Lung (tissue), 12 donors: ENCODE measurements around the gene NSUN4. TPM values are rescaled to one million over a fixed set of nuclear protein-coding genes. Genes with fewer than 3 reads are reported as not detected.
"Not testable (repeated sequence)": the region's sequence is repeated elsewhere in the genome, so short reads cannot be mapped to it uniquely, and the experiment has no call there.

ENCODE experiments used
- ATAC-seq: fragments of 200-7000 bp; cut with Tn5 transposase; one replicate; pipeline ENCODE4 v1.9.1; 2020; ENCODE audit warnings: moderate number of reproducible peaks; ENCODE audit not compliant: insufficient read depth, low FRiP score
- DNase-seq, 3 donors: peaks; one replicate each; pipeline ENCODE4 v3.0.0-alpha.2; 2013 to 2017
- H3K27ac ChIP-seq, 2 donors: one replicate each; pipeline ENCODE4 v1.5.1; 2013; ENCODE audit warnings: mild to moderate bottlenecking in 2 of 2, moderate library complexity in 2 of 2, control low read depth in 1 of 2, inconsistent platforms in 1 of 2, low read depth in 1 of 2, low read length in 1 of 2
- H3K27me3 ChIP-seq, 3 donors: one replicate each; pipeline ENCODE4 v1.5.1; 2013; ENCODE audit warnings: low read length in 2 of 3; ENCODE audit not compliant: control insufficient read depth in 3 of 3, insufficient read depth in 3 of 3
- H3K36me3 ChIP-seq, 4 donors: one replicate each; pipeline ENCODE4 v1.5.1; 2013; ENCODE audit warnings: low read length in 4 of 4, mild to moderate bottlenecking in 1 of 4, moderate library complexity in 1 of 4; ENCODE audit not compliant: control insufficient read depth in 4 of 4, insufficient read depth in 4 of 4
- H3K4me1 ChIP-seq, 5 donors: one replicate each; pipeline ENCODE4 v1.5.1; 2013; ENCODE audit warnings: low read length in 5 of 5, mild to moderate bottlenecking in 2 of 5, moderate library complexity in 1 of 5; ENCODE audit not compliant: control insufficient read depth in 5 of 5, insufficient read depth in 5 of 5
- H3K4me3 ChIP-seq: one replicate; pipeline ENCODE4 v1.5.1; 2013; ENCODE audit warnings: mild to moderate bottlenecking, control low read depth, moderate library complexity
- H3K9ac ChIP-seq, 2 donors: one replicate each; pipeline ENCODE4 v1.5.1; 2013; ENCODE audit warnings: low read length in 2 of 2, control low read depth in 1 of 2; ENCODE audit not compliant: insufficient read depth in 1 of 2
- H3K9me3 ChIP-seq, 4 donors: one replicate each; pipeline ENCODE4 v1.5.1; 2013; ENCODE audit warnings: low read length in 3 of 4, mild to moderate bottlenecking in 1 of 4, moderate library complexity in 1 of 4; ENCODE audit not compliant: control insufficient read depth in 4 of 4, insufficient read depth in 3 of 4
- WGBS, 2 donors: extraction: QIAGEN DNeasy Blood & Tissue Kit; methylation state at CpG; one replicate each; pipeline ENCODE4 v1.1.7; 2013; 5-methylcytosine and 5-hydroxymethylcytosine counted together
- polyA plus RNA-seq, 2 donors: library from polyadenylated mRNA; stranded (reverse); fragments of 200-250 nt; gene quantifications; one replicate each; pipeline ENCODE4 v1.2.1, GENCODE V29; 2013
- total RNA-seq, 2 donors: library from RNA; depleted of rRNA in 1 of 2; stranded (reverse); fragments of >200 nt in 1 of 2; gene quantifications; one replicate each; pipeline ENCODE4 v1.2.1, GENCODE V29; 2014 to 2021
- TF ChIP-seq, protein P1 (sequence below): IDR thresholded peaks from 2 replicates; pipeline ENCODE4 v1.5.1; 2012; ENCODE audit warnings: mild to moderate bottlenecking; ENCODE audit errors: control extremely low read depth, extremely low read depth
- donor health status: control.
- donor health status: control.
- donor health status: Bipolar disorder and iron deficiency.
- donor health status: healthy.
- donor health status: DM: yes; HTN: yes; CAD: no.

NSUN4 gene
- total and polyA plus RNA-seq, 4 donors: 11.2 to 29.3 (median 23.4) TPM

- not testable (repeated sequence) for H3K9me3 ChIP-seq, DNase-seq, H3K9ac ChIP-seq, H3K4me1 ChIP-seq, H3K27ac ChIP-seq, ATAC-seq, H3K27me3 ChIP-seq, H3K36me3 ChIP-seq, H3K4me3 ChIP-seq
- 95 to 98% methylated on average over 7 of the region's 7 CpGs for WGBS, 2 donors
Observed at GRCh38 chr1:46328182-46328581, 12.4 kb upstream of the NSUN4 start.

GRCh38 chr1:46329807-46330206, 10.8 kb upstream of the NSUN4 start:
- not testable (repeated sequence) for H3K36me3 ChIP-seq, ATAC-seq, H3K27me3 ChIP-seq, DNase-seq, H3K4me1 ChIP-seq, H3K9me3 ChIP-seq, H3K4me3 ChIP-seq, H3K27ac ChIP-seq, H3K9ac ChIP-seq
- WGBS, 2 donors: 37 to 46% methylated on average over 5 to 6 of the region's 7 CpGs

- not testable (repeated sequence) for H3K36me3 ChIP-seq, H3K4me1 ChIP-seq, DNase-seq, H3K9ac ChIP-seq, H3K4me3 ChIP-seq, ATAC-seq, H3K27ac ChIP-seq, H3K9me3 ChIP-seq, H3K27me3 ChIP-seq
- WGBS, 2 donors: 86 to 98% methylated on average over 2 of the region's 2 CpGs
Observed at GRCh38 chr1:46330381-46330780, 10.2 kb upstream of the NSUN4 start.

DNA sequence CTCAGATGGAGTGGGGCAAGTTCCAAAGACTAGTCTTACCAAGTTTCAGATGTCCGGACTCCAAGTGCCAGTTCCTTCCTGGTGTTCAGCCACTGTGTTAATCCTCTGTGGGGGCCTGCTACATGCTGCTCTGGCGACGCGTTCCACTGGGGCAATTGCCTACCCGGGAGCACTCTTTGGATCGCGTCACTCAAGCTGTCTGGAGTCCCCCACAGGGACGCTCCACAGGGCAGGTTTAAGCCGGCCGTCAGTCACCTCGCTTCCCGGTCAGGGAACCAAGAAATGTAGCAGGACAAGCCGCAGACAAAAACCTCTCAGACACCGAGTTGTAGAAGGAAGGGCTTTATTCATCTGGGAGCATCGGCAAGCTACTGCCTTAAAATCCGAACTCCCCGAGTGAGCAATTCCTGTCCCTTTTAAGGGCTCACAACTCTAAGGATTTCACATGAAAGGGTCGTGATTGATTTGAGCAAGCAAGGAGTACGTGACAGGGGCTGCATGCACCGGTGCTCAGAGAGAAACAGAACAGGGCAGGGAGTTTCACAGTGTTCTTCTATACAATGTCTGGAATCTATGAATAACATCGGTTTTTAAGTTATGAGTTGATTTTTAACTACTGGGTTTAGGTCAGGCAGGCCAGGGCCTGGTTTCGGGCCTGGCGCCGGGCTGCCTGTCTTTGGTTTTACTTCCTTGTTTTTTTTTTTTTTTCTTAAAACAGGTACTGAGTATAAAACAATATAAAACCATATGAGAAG, 8.6 kb upstream of the NSUN4 start:
- H3K4me1 ChIP-seq, ATAC-seq, H3K27me3 ChIP-seq, DNase-seq, H3K9me3 ChIP-seq, H3K4me3 ChIP-seq, H3K27ac ChIP-seq, H3K36me3 ChIP-seq, H3K9ac ChIP-seq: not testable (repeated sequence)
- 87% methylated on average over 24 of the region's 24 CpGs for whole genome bisulfite sequencing, 2 donors

DNA sequence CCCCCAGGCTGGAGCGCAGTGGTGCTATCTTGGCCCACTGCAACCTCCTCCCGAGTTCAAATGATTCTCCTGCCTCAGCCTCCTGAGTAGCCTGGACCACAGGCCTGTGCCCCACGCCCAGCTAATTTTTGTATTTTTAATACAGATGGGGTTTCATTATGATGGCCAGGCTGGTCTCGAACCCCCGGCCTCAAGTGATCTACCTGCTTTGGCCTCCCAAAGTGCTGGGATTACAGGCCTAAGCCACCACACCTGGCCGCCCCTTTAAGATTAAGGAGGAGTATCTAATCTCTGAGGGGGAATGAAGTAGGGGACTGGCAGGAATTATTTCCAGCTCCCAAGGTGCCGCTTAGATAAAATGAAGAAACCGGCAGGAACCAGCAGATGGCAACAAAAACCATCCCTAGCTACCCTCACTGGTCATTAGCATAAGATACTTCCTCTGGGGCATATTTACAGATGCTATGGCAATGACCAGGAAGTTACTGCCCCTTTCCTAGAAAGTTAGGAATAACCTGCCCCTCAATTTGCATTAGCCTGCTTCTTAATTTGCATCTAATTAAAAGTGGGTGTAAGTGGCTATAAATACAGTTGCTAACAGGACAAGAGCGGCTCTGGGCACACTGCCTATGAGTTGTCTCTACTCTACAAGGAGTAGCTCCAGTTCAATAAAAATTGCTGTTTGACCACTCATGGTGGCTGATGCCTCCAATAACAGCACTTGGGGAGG, 7.1 kb upstream of the NSUN4 start:
- no peak overlapping the region for H3K27ac ChIP-seq
- 78 to 79% methylated on average over 9 of the region's 9 CpGs for WGBS, 2 donors
- no peaks in the 10 kb centered on the region for H3K9me3 ChIP-seq
- peak in 2 of 3 donors; percentile 12 to 25 for DNase-seq
- TF ChIP-seq, protein P1, sequence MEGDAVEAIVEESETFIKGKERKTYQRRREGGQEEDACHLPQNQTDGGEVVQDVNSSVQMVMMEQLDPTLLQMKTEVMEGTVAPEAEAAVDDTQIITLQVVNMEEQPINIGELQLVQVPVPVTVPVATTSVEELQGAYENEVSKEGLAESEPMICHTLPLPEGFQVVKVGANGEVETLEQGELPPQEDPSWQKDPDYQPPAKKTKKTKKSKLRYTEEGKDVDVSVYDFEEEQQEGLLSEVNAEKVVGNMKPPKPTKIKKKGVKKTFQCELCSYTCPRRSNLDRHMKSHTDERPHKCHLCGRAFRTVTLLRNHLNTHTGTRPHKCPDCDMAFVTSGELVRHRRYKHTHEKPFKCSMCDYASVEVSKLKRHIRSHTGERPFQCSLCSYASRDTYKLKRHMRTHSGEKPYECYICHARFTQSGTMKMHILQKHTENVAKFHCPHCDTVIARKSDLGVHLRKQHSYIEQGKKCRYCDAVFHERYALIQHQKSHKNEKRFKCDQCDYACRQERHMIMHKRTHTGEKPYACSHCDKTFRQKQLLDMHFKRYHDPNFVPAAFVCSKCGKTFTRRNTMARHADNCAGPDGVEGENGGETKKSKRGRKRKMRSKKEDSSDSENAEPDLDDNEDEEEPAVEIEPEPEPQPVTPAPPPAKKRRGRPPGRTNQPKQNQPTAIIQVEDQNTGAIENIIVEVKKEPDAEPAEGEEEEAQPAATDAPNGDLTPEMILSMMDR: peak; percentile 3
- no peaks in the 10 kb centered on the region for H3K4me1 ChIP-seq
- no peaks in the 10 kb centered on the region for H3K27me3 ChIP-seq
- no peak for ATAC-seq
- no peak overlapping the region for H3K4me3 ChIP-seq
- no peaks in the 10 kb centered on the region for H3K36me3 ChIP-seq
- no peak overlapping the region for H3K9ac ChIP-seq
